Astrocyte (in vitro differentiated cells and primary cell): Measurements from ENCODE around the gene ZCCHC2. TPM values are rescaled to one million over a fixed set of nuclear protein-coding genes. Genes with fewer than 3 reads are reported as not detected.
A peak's percentile ranks its signal among the peaks of the same experiment; 100 is the strongest.

Experiments used
- DNase-seq: peaks from one replicate; pipeline ENCODE4 v3.0.0-alpha.2; 2010; ENCODE audit warnings: low read depth
- FAIRE-seq: peaks from 2 replicates; lab custom pipeline; 2011; peaks lifted over from hg19 to GRCh38; lab: Jason Lieb, UNC
- H2AFZ ChIP-seq: 2 replicates; pipeline ENCODE4 v1.6.0; 2012; ENCODE audit warnings: low read depth, low read length, inconsistent platforms
- H3K27ac ChIP-seq: 2 replicates; pipeline ENCODE4 v1.5.1; 2011; ENCODE audit warnings: low read depth, low read length, inconsistent platforms
- H3K27me3 ChIP-seq: 2 replicates; pipeline ENCODE4 v1.6.0; 2011; ENCODE audit warnings: low read length, inconsistent platforms; ENCODE audit not compliant: insufficient read depth
- H3K36me3 ChIP-seq: 2 replicates; pipeline ENCODE4 v1.5.1; 2011; ENCODE audit warnings: low read length, inconsistent platforms; ENCODE audit not compliant: insufficient read depth
- H3K4me1 ChIP-seq: 2 replicates; pipeline ENCODE4 v1.5.1; 2011; ENCODE audit warnings: low read length, inconsistent platforms; ENCODE audit not compliant: insufficient read depth
- H3K4me2 ChIP-seq: 2 replicates; pipeline ENCODE4 v1.6.0; 2012; ENCODE audit warnings: low read length, inconsistent platforms
- H3K4me3 ChIP-seq: 2 replicates; pipeline ENCODE4 v1.5.1; 2011; ENCODE audit warnings: low read depth, mild to moderate bottlenecking, low read length, inconsistent platforms; ENCODE audit not compliant: insufficient read depth
- H3K79me2 ChIP-seq: 2 replicates; pipeline ENCODE4 v1.6.0; 2012; ENCODE audit warnings: mild to moderate bottlenecking, low read length, inconsistent platforms; ENCODE audit not compliant: insufficient read depth
- H3K9ac ChIP-seq: 2 replicates; pipeline ENCODE4 v1.6.0; 2012; ENCODE audit warnings: mild to moderate bottlenecking, low read length, inconsistent platforms
- H3K9me3 ChIP-seq: 2 replicates; pipeline ENCODE4 v1.5.1; 2012; ENCODE audit warnings: low read depth, mild to moderate bottlenecking, low read length, inconsistent platforms; ENCODE audit not compliant: insufficient read depth
- H4K20me1 ChIP-seq: 2 replicates; pipeline ENCODE4 v1.6.0; 2012; ENCODE audit warnings: low read length, inconsistent platforms; ENCODE audit not compliant: insufficient read depth
- H3K27ac Mint-ChIP-seq: one replicate; pipeline ENCODE4 v1.8.0; 2021; ENCODE audit warnings: mild to moderate bottlenecking, mixed read lengths; ENCODE audit not compliant: unreplicated experiment
- H3K27me3 Mint-ChIP-seq: one replicate; pipeline ENCODE4 v1.8.0; 2021; ENCODE audit warnings: low read depth, mixed read lengths; ENCODE audit not compliant: unreplicated experiment
- H3K36me3 Mint-ChIP-seq: one replicate; pipeline ENCODE4 v1.8.0; 2021; ENCODE audit warnings: low read depth, mixed read lengths; ENCODE audit not compliant: unreplicated experiment
- H3K4me1 Mint-ChIP-seq: one replicate; pipeline ENCODE4 v1.8.0; 2021; ENCODE audit warnings: low read depth, mixed read lengths; ENCODE audit not compliant: unreplicated experiment
- H3K4me3 Mint-ChIP-seq: one replicate; pipeline ENCODE4 v1.8.0; 2021; ENCODE audit warnings: mild to moderate bottlenecking, moderate library complexity, mixed read lengths; ENCODE audit not compliant: unreplicated experiment
- H3K9me3 Mint-ChIP-seq: one replicate; pipeline ENCODE4 v1.8.0; 2021; ENCODE audit warnings: mild to moderate bottlenecking, mixed read lengths; ENCODE audit not compliant: unreplicated experiment
- CTCF ChIP-seq: IDR thresholded peaks from 2 replicates; pipeline ENCODE4 v1.5.1; 2011; ENCODE audit warnings: low read depth, mild to moderate bottlenecking, inconsistent platforms, low read length, moderate library complexity; ENCODE audit not compliant: insufficient read depth
- EZH2 ChIP-seq: IDR thresholded peaks from 2 replicates; pipeline ENCODE4 v1.6.1; 2012; ENCODE audit warnings: mild to moderate bottlenecking, low read length, inconsistent platforms; ENCODE audit not compliant: insufficient read depth
- total RNA-seq: library from RNA; stranded (reverse); gene quantifications from 2 replicates; pipeline ENCODE4 v1.2.1, GENCODE V29; 2021

Gene ZCCHC2
- total RNA-seq, 1 donor from 2014 or later, result 14.8 TPM

GRCh38 chr18:62578980-62579511, 56.2 kb downstream of the ZCCHC2 start:
- no peaks in the 10 kb centered on the region for H3K27me3 ChIP-seq
- FAIRE-seq (no peak), DNase-seq (no peak)
- H3K4me3 ChIP-seq, result no peak overlapping the region
- no peak overlapping the region for H3K27ac Mint-ChIP-seq
- H3K9me3 Mint-ChIP-seq, result no peaks in the 10 kb centered on the region
- no peaks in the 10 kb centered on the region for H3K9me3 ChIP-seq
- peaks cover 1% of the 10 kb centered on the region for H3K4me1 Mint-ChIP-seq
- no peak overlapping the region for H3K4me3 Mint-ChIP-seq
- no peak for TF ChIP-seq EZH2
- TF ChIP-seq CTCF, result no peak
- H3K4me2 ChIP-seq, result no peak overlapping the region
- peaks cover 30% of the 10 kb centered on the region for H3K36me3 Mint-ChIP-seq
- no peak overlapping the region for H3K9ac ChIP-seq
- H3K27me3 Mint-ChIP-seq, result no peaks in the 10 kb centered on the region
- peaks cover 12% of the 10 kb centered on the region for H3K36me3 ChIP-seq
- no peaks in the 10 kb centered on the region for H3K79me2 ChIP-seq
- peaks cover 6% of the 10 kb centered on the region for H3K4me1 ChIP-seq
- H4K20me1 ChIP-seq, result no peaks in the 10 kb centered on the region
- H2AFZ ChIP-seq, result no peak overlapping the region
- H3K27ac ChIP-seq, result no peak overlapping the region

- Histone ChIP-seq H2AFZ (no peak overlapping the region), H3K36me3 (no peaks in the 10 kb centered on the region), H4K20me1 (no peaks in the 10 kb centered on the region), H3K4me1 (peaks cover 6% of the 10 kb centered on the region), H3K9ac (no peak overlapping the region), H3K4me3 (no peak overlapping the region), H3K79me2 (no peaks in the 10 kb centered on the region), H3K9me3 (no peaks in the 10 kb centered on the region), H3K27ac (no peak overlapping the region), H3K27me3 (no peaks in the 10 kb centered on the region), H3K4me2 (no peak overlapping the region)
- DNase-seq (no peak), FAIRE-seq (no peak)
- Mint-ChIP-seq H3K4me1 (peaks cover 4% of the 10 kb centered on the region), H3K9me3 (no peaks in the 10 kb centered on the region), H3K27ac (no peak overlapping the region), H3K4me3 (no peak overlapping the region), H3K27me3 (no peaks in the 10 kb centered on the region), H3K36me3 (peaks cover 18% of the 10 kb centered on the region)
- TF ChIP-seq CTCF, result no peak
- TF ChIP-seq EZH2, result no peak
Observed at GRCh38 chr18:62583376-62583775, 60.6 kb downstream of the ZCCHC2 start.

- Mint-ChIP-seq H3K4me3 (no peak overlapping the region), H3K4me1 (peaks cover 4% of the 10 kb centered on the region), H3K27me3 (no peaks in the 10 kb centered on the region), H3K27ac (peak overlapping the region; percentile 30), H3K36me3 (peaks cover 10% of the 10 kb centered on the region), H3K9me3 (no peaks in the 10 kb centered on the region)
- DNase-seq (peak; percentile 69), FAIRE-seq (peak; percentile 41)
- Histone ChIP-seq H3K27ac (no peak overlapping the region), H3K4me2 (peak overlapping the region; percentile 78), H2AFZ (peak overlapping the region; percentile 28), H3K4me1 (peaks cover under 1% of the 10 kb centered on the region), H4K20me1 (no peaks in the 10 kb centered on the region), H3K9me3 (no peaks in the 10 kb centered on the region), H3K79me2 (no peaks in the 10 kb centered on the region), H3K9ac (no peak overlapping the region), H3K36me3 (no peaks in the 10 kb centered on the region), H3K27me3 (no peaks in the 10 kb centered on the region), H3K4me3 (no peak overlapping the region)
- no peak for TF ChIP-seq EZH2
- TF ChIP-seq CTCF, result peak; percentile 99
Observed at GRCh38 chr18:62584241-62585120, 61.7 kb downstream of the ZCCHC2 start.
